NT2/D1 (cell line): ENCODE data around the gene WNT6.

ENCODE experiments used
- YY1 ChIP-seq: IDR thresholded peaks from 2 replicates; pipeline ENCODE4 v1.6.1; 2011; ENCODE audit not compliant: insufficient read length, insufficient read depth
- ZNF274 ChIP-seq: IDR thresholded peaks from 2 replicates; pipeline ENCODE4 v1.6.1; 2011; ENCODE audit warnings: mild to moderate bottlenecking, low read depth, low read length

- TF ChIP-seq ZNF274 (no peak), YY1 (no peak)
Measured at GRCh38 chr2:218834685-218835084, 24.9 kb upstream of the WNT6 start.
